Tibial nerve (tissue), 4 donors: ENCODE data around the gene THBS3.

Experiments
- EP300 ChIP-seq, 2 donors: sonication (generic); formaldehyde crosslinking; IDR thresholded peaks; one replicate each; pipeline ENCODE4 v1.6.1; 2017; ENCODE audit warnings: antibody characterized with exemption in 2 of 2, mild to moderate bottlenecking in 1 of 2
- POLR2A ChIP-seq, 2 donors: fragments of 450-650 bp; IDR thresholded peaks; one replicate each; pipeline ENCODE4 v1.6.1; 2017; ENCODE audit warnings: antibody characterized with exemption in 2 of 2, mild to moderate bottlenecking in 2 of 2, moderate library complexity in 2 of 2
- TF ChIP-seq, protein P1 (sequence below), 5 experiments: fragments of 200-600 bp in 3 of 5; fragments of 450-650 bp in 2 of 5; sonication (generic) in 3 of 5; IDR thresholded peaks; one replicate each; pipeline ENCODE4 v1.5.1; 2016 to 2019; ENCODE audit warnings: antibody characterized with exemption in 5 of 5, mild to moderate bottlenecking in 3 of 5, moderate library complexity in 2 of 5

DNA sequence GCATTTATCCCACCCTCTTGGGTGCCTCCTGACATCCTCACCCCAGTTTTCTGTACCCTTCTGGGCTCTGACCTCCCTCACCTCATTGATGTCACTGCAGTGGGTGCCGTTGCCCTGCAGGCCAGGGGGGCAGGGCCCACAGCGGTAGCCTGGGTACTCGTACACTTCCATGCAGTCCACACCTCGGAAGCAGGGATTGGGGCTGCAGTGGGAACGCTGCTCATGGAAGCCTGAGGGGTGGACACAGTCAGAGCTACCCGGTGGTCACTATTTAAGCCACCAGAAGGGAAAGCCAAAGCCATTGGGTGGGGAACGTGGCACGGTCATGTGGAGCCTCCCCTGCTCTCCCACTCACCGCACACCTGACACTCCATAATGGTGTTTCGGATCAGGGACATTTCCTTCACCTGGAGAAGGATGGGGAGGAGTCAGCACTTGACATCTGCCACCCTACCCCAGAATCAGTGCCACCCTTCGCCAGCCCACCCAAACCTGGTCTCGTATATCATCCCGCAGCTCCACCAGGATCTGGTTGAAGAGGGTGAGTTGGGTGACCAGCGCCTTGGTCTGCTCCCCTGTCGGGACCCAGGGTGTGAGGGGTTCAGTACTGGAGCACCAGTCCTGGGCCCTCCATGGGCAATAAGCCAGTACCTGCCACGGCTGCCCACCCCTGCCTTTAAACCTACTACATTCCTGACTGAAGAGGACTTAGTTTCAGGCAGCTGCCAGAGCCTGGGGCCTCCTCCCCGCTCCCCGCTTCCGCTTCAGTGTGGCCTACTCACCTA lies 4.8 kb downstream of the THBS3 start:
- TF ChIP-seq, protein P1, sequence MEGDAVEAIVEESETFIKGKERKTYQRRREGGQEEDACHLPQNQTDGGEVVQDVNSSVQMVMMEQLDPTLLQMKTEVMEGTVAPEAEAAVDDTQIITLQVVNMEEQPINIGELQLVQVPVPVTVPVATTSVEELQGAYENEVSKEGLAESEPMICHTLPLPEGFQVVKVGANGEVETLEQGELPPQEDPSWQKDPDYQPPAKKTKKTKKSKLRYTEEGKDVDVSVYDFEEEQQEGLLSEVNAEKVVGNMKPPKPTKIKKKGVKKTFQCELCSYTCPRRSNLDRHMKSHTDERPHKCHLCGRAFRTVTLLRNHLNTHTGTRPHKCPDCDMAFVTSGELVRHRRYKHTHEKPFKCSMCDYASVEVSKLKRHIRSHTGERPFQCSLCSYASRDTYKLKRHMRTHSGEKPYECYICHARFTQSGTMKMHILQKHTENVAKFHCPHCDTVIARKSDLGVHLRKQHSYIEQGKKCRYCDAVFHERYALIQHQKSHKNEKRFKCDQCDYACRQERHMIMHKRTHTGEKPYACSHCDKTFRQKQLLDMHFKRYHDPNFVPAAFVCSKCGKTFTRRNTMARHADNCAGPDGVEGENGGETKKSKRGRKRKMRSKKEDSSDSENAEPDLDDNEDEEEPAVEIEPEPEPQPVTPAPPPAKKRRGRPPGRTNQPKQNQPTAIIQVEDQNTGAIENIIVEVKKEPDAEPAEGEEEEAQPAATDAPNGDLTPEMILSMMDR (IDR thresholded peaks at IDR 0.05): no peak
- no peak for TF ChIP-seq EP300 (IDR thresholded peaks at IDR 0.05)
- no peak for TF ChIP-seq POLR2A (IDR thresholded peaks at IDR 0.05)
